Endothelial cell of hepatic sinusoid (primary cell): ENCODE measurements around the gene RPS6KA2.

Source experiments
- in situ Hi-C: cut with HindIII; loops from 2 replicates; pipeline ENCODE4 v1.10.0; 2017; ENCODE audit warnings: low sequenced_read_pairs

RPS6KA2 gene

DNA sequence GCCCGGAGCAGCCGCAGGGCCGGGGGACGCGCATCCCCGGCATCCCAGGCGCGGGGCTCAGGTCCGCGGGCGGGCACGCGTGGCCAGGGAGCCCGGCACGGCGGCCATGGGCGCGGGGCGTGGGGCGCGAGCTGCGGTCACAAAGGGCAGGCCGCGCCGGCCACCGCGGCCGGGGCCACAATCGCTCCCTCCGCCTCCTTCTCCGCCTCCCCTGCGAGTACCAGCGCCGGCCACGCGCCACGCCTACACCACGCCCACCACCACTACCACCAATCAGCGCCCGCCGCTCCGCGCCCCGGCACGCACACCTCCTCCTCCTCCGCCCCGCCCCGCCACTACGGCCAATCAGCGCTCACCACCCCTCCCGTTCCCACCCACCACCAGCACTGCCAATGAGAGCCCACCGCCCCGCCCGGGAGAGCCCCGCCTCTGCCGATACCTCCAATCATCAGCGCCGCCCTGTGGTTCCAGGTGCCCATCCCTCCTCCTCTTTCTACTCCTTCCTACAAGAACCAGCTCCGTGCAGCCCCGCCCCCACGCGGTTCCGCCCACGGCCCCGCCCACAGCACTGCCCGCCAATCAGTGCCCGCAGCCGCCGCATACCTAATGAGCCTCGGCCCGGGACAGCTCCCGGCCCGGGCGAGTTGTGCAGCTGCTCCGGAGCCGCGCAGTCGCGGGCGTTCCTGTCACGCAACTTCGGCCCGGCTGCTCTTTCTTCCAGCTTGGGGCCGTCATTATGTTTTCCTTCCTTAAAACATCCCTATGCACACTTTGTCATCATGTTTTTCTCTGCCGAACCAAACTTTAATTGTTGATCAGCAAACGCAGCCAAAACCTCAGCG, at the start of gene RPS6KA2:
TSS of gene RPS6KA2 (minus strand) at position 219 of the 842 bp plus-strand sequence. CDS start 232 bp downstream, outside the sequence.
- in situ Hi-C loops, result no loop called here

DNA sequence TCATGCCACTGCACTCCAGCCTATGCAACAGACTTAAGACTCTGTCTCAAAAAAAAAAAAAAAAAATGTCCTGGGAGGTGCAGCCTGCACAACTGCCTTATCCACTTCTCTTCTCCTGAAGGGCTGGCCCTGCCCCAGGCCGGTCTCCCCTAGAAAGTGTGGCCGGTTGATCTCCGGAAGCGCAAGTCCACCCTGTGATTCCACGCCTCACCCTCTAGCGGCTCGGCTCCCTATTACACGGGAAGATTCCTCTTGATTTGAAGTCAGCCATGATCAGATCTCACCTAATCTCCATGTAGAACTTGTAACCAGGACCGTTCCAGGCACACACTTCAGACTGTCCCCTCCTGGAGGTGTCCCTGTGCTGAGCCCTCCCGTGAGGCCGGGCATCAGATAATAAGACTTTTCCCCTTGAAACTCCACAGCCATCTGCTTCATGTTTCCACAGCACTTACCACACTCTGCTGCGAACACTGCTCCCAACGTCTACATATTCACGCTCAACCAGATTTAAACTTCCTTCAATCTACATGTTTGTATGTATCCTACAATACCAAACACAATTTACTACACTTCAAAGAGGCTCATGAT, 49.3 kb upstream of the RPS6KA2 start:
- in situ Hi-C loops, result no loop called here

DNA sequence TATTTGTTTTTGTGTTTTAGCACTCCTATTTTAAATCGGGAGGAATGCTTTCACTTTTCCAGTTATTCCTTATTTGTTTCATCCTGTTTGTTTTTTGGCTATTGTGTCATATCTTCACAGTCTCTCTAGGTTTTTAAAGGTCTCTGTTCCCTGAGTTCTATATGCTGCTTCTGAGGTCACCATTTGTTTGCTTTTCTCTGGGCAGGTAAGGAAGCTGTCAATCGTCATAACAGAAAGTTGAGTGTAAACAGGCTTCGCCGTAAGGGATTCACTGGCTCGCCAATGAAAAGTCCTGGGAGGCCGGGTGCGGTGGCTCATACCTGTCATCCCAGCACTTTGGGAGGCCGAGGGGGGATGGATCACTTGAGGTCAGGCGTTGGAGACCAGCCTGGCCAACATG, 48.7 kb upstream of the RPS6KA2 start:
- in situ Hi-C loops, result no loop called here

DNA sequence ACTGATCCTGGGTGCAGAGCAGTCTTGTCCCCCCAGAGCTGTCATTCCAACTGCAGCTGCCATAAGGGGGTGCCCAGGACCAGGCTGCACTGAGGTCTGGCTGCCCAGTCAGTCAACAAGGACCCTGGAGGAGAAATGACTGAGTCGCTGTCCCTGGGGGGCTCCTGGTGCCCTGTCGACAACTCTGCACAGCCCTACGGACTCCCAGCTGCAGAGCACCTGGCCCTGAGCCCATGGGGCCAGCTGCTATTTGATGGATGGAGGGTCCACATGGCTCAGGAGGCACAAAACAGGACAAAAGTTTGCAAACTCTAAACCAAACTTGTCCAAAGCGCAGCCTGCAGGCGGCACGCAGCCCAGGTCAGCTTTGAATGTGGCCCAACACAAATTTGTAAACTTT, 46.3 kb upstream of the RPS6KA2 start:
- in situ Hi-C loops, result no loop called here

DNA sequence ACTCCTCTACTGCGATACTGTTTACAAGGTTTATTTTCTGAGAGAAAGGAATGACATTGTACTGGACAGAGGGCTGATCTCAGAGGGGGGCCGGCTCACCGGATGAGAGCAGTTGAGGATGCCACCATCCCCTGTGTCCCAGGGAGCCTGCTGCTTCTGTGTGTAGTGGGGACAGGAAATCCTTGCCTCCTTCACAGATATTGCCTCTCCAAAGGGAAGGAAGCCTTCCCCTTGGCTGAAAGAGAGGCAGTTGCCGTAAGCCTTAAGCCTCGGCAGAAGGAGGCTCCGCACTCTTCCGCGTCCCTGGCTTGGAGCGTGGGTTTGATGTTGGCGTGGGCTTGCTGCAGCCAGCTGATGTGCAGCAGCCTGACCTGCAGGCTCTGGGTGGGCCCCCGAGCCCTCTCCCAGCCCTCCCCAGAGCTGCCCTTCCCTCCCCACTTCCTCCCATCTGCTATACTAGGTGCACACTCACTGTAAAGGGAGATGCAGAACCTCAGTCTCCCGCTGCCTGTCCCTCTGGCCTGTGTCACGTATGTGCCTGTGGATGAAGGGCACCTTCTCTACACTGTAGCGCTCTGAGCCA, 45.7 kb upstream of the RPS6KA2 start:
- in situ Hi-C loops, result no loop called here

DNA sequence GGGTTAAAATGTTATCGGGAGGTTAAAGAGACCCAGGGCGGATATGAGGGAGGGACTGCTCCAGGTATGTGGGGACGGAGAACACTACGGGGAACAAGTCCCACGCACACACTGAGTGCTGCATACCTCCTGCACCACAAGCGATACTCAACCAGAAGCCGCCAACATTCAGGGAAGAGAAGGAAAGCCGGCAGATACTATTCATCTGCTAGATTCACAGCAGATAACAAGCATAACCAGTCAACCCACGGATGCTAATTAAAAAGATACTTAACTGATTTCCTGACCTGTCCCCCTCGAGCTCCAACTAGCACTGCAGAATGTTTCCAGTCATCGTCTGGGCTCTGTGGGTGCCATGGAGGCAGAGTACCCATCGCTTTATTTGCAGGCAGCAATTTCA, 45.1 kb upstream of the RPS6KA2 start:
- in situ Hi-C loops, result no loop called here

DNA sequence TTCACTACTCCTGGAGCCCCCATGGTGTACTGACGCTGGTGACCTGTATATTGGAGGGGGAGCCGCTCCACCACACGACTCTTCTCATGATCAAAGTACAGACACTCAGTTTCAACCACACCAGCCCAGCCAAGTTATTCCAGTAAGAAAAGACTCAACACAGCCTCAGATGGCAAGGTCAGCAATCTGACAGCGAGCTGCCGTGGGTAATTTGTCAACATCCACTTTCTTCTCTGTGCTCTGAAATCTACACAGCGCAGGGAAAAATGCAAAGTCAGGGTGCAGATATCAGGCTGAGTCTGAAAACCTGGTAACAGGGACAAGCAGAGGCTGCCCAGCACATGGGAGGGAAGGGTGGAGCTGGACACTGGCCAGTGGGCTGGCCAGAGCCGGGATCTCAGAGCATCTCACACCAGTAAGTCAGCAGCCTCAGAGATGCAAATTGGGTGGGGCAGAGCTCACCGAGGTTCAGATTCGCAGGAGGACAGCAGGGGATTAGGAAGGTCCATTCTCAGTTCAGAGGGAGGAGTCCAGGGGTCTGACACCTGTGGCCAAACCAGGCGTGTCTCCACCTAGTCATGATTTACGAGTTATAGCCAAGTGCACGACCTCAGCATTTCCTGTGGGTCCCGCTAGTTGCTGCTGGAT, 44.5 kb upstream of the RPS6KA2 start:
- in situ Hi-C loops, result no loop called here

DNA sequence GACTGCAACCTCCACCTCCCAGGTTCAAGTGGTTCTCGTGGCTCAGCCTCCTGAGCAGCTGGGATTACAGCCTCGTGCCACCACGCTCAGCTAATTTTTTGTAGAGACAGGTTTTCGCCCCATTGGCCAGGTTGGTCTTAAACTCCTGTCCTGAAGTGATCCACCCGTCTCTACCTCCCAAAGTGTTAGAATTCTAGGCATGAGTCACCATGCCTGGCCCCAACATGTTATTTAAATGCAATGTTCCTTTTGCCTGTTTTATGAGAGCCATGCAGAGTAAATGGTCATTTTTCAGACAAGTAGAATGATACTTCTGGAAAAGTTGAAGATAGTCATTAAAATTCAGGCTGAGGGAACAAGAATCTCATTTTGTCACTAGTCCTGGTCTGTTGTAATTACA, 43.8 kb upstream of the RPS6KA2 start:
- in situ Hi-C loops, result no loop called here

DNA sequence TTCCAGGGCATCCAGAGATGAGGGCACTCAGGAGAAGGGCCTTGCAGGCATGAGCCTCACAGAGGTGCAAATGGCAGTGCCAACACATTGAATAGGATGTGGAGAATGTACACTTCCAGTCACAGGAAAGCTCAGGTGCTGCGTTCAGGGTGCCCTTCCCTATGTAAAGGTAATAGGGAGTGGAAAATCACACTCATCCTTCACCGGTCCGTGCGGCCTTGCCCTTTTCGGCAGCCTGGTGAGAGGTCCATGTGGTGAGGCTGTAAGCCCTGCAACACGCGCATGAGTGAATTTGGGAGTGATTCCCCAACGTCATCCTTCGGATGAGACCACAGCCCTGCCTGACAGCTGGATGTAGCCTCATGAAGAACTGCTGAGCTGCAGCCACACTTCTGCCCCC, 43.0 kb upstream of the RPS6KA2 start:
- in situ Hi-C loops, result no loop called here

DNA sequence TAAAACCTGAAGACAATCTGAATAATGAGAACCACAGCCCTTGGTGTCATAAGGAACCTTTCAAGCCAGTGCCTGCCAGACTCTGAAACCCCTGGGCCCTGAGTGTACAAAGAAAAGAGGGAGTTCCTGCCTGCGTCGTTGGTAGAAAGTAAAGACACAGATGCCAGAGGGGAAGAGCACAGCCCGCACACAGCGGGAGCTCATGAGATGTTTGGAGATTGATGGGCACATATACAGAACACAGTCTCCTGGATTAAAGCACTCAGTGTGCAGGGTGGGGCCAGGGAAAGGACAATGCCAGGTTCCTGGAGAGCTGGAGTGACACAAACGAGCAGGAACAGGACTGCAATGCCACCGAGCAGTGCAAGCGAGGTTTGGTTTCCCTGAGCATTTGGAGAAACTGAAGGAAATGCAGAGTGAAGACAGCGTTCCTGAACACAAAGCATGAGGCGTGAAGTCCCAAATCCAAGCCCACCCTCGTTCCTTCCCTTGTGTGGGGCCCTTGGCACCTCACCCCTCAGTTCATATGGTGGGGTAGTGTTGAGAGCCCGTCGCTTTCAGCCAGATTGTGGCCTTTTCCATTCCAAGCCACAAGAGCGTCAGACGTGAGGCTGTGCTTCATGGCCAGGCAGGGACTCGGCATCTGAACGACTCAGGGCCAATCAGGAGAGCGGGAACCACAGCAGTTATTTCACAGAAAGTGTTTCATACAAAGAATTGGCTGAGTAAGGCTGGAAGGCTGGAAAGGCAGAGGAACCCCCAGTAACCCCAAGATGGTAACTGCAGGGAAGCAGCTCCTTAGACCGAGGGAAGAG, 41.0 kb upstream of the RPS6KA2 start:
- in situ Hi-C loops, result no loop called here

DNA sequence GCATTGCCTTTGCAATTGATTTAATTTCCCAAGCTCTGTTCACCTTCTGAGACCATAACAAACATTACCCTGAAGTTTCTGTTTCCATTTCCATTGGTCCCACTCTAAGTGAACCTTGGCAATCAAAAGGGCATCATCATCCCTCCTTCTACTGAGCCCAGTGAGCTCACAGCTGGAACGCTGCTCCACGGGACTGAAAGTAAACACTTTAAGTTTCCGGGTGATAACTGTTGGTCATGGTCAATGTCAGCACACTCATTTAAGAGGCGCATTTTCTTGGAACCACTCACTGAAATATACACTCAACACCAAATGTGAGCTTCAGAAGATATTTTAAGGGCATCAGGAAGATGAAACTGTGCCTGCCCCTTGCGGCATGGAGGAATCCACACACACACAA, 37.1 kb upstream of the RPS6KA2 start:
- in situ Hi-C loops, result no loop called here

DNA sequence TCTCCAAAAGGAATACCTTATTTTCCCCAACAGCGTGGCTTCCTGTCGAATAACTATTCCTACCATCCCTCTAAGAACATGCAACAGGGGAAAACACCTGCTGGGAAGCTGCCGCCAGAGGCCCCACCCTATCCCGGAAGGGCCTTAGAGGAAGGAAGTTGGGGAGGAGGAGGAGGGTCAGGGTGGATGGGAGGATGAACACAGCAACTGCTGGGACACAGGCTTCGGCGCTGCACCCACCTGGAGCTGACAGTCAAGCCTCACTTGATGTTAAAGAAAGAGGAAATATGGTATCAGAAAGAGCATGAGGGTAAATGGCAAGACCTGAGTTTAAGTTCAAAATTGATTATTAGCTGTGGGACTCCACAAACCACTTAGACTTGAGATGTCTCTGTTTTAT, 36.5 kb upstream of the RPS6KA2 start:
- in situ Hi-C loops, result no loop called here

DNA sequence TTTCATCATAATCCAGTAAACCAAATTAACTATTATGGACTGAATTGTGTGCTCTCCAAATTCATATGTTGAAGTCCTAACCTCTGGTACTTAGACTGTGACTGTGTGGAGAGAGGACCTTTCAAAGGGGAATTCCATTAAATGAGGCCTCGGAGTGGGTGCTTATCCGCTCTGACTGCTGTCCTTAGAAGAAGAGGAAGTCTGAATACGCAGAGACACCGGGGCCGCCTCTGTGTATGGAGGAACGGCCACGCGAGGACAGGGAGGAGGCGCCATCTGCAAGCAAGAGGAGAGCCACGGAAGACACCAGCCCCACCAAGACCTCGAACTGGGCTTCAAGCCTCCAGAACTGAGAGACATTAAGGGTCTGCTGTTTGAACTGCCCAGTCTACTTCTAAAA, 35.6 kb upstream of the RPS6KA2 start:
- in situ Hi-C loops, result no loop called here

DNA sequence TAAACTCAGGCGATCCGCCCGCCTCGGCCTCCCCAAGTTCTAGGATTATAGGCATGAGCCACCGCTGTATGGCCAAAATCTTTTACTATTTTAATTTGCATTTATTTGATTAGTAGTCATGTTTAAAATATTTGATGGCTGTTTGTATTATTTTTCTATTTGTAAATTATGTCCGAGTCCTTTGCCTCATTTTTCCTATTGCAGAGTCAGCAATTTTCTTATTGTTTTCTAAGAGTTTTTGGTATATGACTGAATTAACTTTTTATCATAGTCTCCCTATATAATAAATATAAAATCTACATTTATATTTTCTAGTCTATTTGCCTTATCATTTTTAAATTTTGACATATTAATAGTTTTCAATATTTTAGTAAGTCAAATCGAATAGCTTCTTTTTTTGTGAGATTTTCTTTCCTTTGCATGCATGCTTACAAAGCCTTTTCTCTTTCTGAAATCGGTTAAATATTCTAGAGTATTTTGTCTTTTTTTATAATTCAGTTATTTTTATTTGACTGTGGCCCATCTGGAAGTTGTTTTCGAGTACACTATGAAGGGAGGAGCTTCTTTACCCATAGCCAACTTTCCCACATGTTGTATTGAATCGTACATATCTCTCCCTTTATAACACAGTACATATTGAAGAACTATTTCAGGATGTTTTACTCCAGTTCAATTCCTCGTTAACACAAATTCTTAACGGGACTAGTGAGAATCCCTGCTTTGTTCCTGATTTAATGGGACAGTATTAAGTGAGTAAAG, 34.5 kb upstream of the RPS6KA2 start:
- in situ Hi-C loops, result no loop called here

DNA sequence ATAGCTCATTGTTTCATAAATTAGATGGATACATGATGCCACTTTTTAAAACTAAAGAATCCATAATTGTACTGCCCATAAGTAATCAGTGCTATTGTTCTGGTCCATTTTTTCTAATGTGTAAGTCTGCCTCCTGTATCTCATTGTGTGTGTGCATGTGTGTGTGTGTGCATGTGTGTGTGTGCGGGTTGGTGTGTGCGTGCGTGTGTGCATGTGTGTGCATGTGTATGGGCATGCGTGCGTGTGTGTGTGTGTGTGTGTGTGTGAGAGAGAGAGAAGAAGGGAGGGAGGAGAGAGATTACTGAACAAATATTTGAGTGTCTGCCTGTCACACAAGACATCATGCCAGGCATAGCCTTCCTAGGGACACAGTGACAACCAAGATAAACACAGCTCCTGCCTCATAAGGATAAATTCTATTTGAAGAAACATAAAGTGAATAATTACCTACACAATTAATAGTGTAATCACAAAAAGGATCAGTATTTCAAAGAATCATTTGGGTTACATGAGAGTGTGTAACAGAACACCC, 33.2 kb upstream of the RPS6KA2 start:
- in situ Hi-C loops, result no loop called here

DNA sequence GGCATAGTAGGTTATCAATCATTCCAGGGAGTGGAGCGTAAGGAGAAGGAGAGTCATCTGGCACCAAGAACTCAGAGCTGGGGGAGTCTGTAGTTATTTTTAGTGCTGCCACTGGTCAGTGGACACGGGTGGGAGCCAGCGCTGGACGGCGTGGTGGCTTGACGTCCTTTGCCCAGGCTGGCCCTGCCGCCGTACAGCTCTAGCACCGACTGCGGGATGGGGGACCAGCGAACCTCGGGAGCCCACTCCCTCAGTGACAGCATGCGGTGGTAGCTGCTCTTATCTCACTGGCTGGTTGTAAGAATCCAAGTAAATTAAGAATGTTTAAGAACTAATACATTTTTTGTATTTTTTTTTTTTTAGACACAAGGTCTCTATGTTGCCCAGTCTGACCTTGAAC, 32.5 kb upstream of the RPS6KA2 start:
- in situ Hi-C loops, result no loop called here

DNA sequence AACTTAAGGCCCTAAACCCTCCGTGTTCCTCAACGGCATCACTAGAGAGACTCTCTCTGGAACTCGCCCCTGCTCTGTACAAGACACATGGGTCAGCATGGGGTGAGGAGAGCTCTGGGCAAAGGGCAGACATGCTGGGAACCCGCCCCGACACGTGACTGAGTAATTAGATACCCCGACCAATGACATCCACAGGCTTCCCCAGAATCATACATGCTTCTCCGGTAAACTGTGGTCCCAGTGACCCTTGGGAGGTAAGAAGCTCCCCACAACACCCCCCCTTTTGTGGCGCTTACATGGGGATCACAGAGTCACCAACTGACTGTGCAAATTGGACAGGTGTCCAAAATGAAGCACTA, 31.7 kb upstream of the RPS6KA2 start:
- in situ Hi-C loops, result no loop called here

DNA sequence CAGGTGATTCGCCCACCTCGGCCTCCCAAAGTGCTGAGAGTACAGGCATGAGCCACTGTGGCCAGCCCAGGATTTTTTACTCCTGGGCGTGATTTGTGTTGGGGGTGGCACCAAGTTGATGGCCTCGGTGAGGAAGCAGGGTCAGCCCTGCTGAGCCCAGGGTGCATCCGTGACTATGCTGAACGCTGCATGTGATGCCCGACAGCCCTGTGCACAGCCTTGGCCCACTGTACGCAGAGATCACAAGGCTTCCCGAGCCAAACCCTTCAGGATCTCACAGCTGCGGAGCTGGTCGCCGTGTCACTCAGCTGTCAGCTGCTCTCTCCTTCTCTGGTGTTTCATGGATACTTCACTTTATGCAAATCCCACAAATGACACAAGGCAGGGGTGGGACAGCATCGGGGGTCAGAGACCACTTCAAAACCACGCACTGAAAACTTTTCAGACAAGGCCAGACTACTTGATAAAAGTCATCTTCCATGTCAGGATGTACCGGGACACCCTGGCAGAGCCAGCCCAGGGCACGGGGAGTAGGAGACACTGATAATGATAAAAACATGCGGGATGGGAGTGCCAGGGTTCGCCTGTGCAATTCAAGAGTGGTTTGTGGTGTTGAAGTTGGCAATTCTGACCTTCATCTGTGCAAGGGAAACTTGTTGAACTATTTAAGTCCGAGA, 31.2 kb upstream of the RPS6KA2 start:
- in situ Hi-C loops, result no loop called here

DNA sequence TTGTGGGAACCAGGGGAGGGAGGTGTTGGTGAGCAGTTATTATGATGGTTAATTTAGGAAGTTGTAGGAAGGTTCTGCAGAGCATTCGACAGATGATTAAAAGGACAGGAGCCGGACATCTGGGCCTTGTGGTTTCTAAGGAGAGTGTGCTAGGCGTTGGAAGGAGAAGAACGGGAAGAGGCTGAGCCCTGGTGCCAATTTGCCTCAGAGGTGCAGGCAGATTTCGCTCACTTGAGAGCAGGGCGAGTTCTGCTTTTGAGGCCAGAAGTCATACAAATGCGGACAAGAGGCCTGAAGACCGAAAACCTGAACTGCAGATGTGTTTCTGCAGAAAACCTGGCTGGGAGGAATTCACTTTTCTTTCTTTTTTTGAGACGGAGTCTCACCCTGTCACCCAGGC, 30.5 kb upstream of the RPS6KA2 start:
- in situ Hi-C loops, result no loop called here
